Measurements from ENCODE around the gene TRABD2B.

TRABD2B gene

DNA sequence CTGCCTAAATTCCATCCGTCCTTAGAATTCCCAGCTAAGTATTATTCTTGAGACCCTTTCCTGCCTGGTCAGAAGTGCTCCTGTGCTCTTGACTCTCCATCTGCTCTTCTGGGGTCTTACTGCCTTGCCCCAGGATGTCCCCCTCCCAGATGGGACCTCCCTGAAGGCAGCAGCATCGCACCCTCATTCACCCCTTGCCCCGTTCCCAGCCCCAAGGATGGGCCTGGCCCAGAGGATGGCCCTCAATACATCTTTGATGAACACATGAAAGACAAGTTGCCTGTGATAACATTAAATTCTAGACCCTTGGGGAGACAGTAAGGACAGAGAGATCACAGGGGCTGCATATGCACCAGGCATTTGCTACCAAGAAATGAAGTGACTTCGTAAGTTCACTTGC lies 167.2 kb downstream of the TRABD2B start:
- TF ChIP-seq SP3 (tag by site-specific recombination; IDR thresholded peaks at IDR 0.05) (no peak), ZNF175 (tag by site-specific recombination; IDR thresholded peaks at IDR 0.05) (no peak), SP7 (tag by site-specific recombination; IDR thresholded peaks at IDR 0.05) (no peak), ZNF76 (tag by site-specific recombination; IDR thresholded peaks at IDR 0.05; ENCODE audit: borderline replicate concordance, low read depth) (no peak), HOXC10 (CRISPR knock-in tag; IDR thresholded peaks at IDR 0.05) (no peak), ZNF521 (tag by site-specific recombination; IDR thresholded peaks at IDR 0.05) (no peak), ZNF426 (tag by site-specific recombination; IDR thresholded peaks at IDR 0.05) (no peak)
- ChIA-PET POLR2A (no interaction called here), CTCF (no interaction called here)
- no peak overlapping the region for H3K4me3 ChIP-seq (ENCODE audit: low read depth, low read length)
- no peak overlapping the region for H3K27ac ChIP-seq (ENCODE audit: extremely low read depth, low read depth, low read length)
- H3K36me3 ChIP-seq (ENCODE audit: control insufficient read depth in 2 of 2, insufficient read depth in 1 of 2, low read length in 2 of 2), result no peaks in the 10 kb centered on the region
- H3K9me3 ChIP-seq (ENCODE audit: control insufficient read depth, insufficient read depth, low read depth, low read length), result no peaks in the 10 kb centered on the region
- no peaks in the 10 kb centered on the region for H3K4me1 ChIP-seq (ENCODE audit: control insufficient read depth, insufficient read depth, low read length)

DNA sequence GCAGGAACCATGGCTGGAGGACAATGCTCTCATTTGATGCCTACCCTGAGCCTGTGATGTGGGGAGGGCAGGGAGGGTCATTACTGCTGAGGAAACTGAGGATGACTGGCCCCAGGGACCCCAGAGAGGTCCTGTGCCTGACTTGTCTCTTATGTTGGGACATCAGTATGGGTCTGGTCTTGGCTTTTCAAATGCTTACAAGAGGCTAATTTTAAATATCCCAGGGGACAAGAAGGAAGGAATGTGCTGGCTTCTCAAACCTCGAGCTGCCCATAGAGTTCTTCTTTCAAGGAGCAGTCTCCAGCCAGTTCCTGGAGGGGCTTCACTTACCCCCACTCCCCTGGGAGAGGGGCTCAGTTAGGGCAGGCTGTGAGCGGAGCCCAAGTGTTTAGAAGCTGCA lies 168.2 kb downstream of the TRABD2B start:
- CTCF ChIA-PET, result interaction anchor here (0.7 kb wide), 1 partner anchor 231 kb away, joined by 3 read pairs; no protein-coding TSS in a partner anchor
- POLR2A ChIA-PET, result no interaction called here
- Histone ChIP-seq H3K36me3 (ENCODE audit: control insufficient read depth in 2 of 2, insufficient read depth in 1 of 2, low read length in 2 of 2) (no peaks in the 10 kb centered on the region), H3K4me1 (ENCODE audit: control insufficient read depth, insufficient read depth, low read length) (no peaks in the 10 kb centered on the region), H3K4me3 (ENCODE audit: low read depth, low read length) (no peak overlapping the region), H3K9me3 (ENCODE audit: control insufficient read depth, insufficient read depth, low read depth, low read length) (no peaks in the 10 kb centered on the region), H3K27ac (ENCODE audit: extremely low read depth, low read depth, low read length) (no peak overlapping the region)
- TF ChIP-seq MZF1 (tag by site-specific recombination; IDR thresholded peaks at IDR 0.05; ENCODE audit: borderline replicate concordance), result no peak
- no peak for TF ChIP-seq REPIN1 (tag by site-specific recombination; IDR thresholded peaks at IDR 0.05; ENCODE audit: low read depth)
- TF ChIP-seq, protein P1, sequence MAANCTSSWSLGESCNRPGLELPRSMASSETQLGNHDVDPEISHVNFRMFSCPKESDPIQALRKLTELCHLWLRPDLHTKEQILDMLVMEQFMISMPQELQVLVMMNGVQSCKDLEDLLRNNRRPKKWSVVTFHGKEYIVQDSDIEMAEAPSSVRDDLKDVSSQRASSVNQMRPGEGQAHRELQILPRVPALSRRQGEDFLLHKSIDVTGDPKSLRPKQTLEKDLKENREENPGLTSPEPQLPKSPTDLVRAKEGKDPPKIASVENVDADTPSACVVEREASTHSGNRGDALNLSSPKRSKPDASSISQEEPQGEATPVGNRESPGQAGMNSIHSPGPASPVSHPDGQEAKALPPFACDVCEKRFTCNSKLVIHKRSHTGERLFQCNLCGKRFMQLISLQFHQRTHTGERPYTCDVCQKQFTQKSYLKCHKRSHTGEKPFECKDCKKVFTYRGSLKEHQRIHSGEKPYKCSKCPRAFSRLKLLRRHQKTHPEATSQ (tag by site-specific recombination; IDR thresholded peaks at IDR 0.05), result no peak
- TF ChIP-seq, protein P2, sequence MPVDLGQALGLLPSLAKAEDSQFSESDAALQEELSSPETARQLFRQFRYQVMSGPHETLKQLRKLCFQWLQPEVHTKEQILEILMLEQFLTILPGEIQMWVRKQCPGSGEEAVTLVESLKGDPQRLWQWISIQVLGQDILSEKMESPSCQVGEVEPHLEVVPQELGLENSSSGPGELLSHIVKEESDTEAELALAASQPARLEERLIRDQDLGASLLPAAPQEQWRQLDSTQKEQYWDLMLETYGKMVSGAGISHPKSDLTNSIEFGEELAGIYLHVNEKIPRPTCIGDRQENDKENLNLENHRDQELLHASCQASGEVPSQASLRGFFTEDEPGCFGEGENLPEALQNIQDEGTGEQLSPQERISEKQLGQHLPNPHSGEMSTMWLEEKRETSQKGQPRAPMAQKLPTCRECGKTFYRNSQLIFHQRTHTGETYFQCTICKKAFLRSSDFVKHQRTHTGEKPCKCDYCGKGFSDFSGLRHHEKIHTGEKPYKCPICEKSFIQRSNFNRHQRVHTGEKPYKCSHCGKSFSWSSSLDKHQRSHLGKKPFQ (tag by site-specific recombination; IDR thresholded peaks at IDR 0.05), result no peak
- no peak for TF ChIP-seq ZNF571 (tag by site-specific recombination; IDR thresholded peaks at IDR 0.05)
- no peak for TF ChIP-seq TCF7L2 (IDR thresholded peaks at IDR 0.05; ENCODE audit: borderline replicate concordance, low read depth, low read length)
- no peak for TF ChIP-seq ZNF529 (tag by site-specific recombination; IDR thresholded peaks at IDR 0.05; ENCODE audit: insufficient replicate concordance)
- TF ChIP-seq ZFP3 (tag by site-specific recombination; IDR thresholded peaks at IDR 0.05; ENCODE audit: low read depth), result no peak
- TF ChIP-seq, protein P3, sequence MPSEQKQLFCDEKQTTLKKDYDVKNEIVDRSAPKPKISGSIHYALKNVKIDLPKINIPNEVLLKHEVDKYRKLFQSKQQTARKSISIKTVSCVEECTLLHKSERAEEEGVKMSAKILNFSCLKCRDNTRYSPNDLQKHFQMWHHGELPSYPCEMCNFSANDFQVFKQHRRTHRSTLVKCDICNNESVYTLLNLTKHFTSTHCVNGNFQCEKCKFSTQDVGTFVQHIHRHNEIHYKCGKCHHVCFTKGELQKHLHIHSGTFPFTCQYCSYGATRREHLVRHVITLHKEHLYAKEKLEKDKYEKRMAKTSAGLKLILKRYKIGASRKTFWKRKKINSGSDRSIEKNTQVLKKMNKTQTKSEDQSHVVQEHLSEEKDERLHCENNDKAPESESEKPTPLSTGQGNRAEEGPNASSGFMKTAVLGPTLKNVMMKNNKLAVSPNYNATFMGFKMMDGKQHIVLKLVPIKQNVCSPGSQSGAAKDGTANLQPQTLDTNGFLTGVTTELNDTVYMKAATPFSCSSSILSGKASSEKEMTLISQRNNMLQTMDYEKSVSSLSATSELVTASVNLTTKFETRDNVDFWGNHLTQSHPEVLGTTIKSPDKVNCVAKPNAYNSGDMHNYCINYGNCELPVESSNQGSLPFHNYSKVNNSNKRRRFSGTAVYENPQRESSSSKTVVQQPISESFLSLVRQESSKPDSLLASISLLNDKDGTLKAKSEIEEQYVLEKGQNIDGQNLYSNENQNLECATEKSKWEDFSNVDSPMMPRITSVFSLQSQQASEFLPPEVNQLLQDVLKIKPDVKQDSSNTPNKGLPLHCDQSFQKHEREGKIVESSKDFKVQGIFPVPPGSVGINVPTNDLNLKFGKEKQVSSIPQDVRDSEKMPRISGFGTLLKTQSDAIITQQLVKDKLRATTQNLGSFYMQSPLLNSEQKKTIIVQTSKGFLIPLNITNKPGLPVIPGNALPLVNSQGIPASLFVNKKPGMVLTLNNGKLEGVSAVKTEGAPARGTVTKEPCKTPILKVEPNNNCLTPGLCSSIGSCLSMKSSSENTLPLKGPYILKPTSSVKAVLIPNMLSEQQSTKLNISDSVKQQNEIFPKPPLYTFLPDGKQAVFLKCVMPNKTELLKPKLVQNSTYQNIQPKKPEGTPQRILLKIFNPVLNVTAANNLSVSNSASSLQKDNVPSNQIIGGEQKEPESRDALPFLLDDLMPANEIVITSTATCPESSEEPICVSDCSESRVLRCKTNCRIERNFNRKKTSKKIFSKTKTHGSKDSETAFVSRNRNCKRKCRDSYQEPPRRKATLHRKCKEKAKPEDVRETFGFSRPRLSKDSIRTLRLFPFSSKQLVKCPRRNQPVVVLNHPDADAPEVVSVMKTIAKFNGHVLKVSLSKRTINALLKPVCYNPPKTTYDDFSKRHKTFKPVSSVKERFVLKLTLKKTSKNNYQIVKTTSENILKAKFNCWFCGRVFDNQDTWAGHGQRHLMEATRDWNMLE (tag by site-specific recombination; conservative IDR thresholded peaks at IDR 0.05; ENCODE audit: low read depth), result no peak
- TF ChIP-seq, protein P4, sequence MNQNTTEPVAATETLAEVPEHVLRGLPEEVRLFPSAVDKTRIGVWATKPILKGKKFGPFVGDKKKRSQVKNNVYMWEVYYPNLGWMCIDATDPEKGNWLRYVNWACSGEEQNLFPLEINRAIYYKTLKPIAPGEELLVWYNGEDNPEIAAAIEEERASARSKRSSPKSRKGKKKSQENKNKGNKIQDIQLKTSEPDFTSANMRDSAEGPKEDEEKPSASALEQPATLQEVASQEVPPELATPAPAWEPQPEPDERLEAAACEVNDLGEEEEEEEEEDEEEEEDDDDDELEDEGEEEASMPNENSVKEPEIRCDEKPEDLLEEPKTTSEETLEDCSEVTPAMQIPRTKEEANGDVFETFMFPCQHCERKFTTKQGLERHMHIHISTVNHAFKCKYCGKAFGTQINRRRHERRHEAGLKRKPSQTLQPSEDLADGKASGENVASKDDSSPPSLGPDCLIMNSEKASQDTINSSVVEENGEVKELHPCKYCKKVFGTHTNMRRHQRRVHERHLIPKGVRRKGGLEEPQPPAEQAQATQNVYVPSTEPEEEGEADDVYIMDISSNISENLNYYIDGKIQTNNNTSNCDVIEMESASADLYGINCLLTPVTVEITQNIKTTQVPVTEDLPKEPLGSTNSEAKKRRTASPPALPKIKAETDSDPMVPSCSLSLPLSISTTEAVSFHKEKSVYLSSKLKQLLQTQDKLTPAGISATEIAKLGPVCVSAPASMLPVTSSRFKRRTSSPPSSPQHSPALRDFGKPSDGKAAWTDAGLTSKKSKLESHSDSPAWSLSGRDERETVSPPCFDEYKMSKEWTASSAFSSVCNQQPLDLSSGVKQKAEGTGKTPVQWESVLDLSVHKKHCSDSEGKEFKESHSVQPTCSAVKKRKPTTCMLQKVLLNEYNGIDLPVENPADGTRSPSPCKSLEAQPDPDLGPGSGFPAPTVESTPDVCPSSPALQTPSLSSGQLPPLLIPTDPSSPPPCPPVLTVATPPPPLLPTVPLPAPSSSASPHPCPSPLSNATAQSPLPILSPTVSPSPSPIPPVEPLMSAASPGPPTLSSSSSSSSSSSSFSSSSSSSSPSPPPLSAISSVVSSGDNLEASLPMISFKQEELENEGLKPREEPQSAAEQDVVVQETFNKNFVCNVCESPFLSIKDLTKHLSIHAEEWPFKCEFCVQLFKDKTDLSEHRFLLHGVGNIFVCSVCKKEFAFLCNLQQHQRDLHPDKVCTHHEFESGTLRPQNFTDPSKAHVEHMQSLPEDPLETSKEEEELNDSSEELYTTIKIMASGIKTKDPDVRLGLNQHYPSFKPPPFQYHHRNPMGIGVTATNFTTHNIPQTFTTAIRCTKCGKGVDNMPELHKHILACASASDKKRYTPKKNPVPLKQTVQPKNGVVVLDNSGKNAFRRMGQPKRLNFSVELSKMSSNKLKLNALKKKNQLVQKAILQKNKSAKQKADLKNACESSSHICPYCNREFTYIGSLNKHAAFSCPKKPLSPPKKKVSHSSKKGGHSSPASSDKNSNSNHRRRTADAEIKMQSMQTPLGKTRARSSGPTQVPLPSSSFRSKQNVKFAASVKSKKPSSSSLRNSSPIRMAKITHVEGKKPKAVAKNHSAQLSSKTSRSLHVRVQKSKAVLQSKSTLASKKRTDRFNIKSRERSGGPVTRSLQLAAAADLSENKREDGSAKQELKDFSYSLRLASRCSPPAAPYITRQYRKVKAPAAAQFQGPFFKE (tag by site-specific recombination; IDR thresholded peaks at IDR 0.05; ENCODE audit: borderline replicate concordance), result no peak
- TF ChIP-seq SP3 (tag by site-specific recombination; IDR thresholded peaks at IDR 0.05), result no peak
